ENCODE measurements around the gene TNS3.

The TNS3 gene

DNA sequence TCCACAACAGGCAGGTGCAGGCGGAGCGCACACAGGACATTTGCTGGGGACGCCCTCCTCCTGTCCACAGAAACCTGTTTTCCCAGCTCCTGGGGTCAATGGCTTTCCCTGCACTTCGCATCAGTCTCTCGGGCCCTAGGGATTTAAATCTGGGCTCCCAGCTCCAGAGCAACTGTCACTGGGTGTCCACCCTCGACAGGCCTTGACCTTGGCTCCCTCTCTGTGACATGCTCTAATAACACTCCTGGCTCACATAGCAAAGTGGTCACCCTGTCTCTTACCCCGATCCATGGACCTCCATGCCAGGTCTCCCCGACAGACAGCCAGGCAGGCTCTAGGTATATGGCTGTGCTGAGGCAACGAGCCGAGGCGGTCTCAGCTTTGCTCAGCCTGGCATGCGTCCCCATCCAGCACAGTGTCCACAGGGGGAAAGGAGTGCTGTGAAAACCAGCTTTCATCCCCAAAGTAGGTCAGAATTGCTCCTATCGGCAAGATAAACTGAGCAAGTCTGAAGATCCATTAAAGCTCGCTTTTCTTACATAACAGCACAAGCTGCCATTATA is 195.6 kb downstream of the TNS3 start:
- Histone ChIP-seq H3K9me3 (replicated peaks; ENCODE audit: insufficient read depth, low read length) (no peaks in the 10 kb centered on the region), H3K27ac (ENCODE audit: low read length) (no peak overlapping the region), H3K36me3 (replicated peaks; ENCODE audit: insufficient read depth, low read length) (peaks cover 21% of the 10 kb centered on the region), H3K4me2 (ENCODE audit: low read depth, low read length) (no peak overlapping the region), H3F3A (ENCODE audit: insufficient read depth, low read length) (no peaks in the 10 kb centered on the region), H3K9ac (ENCODE audit: low read length) (no peak overlapping the region), H4K20me1 (ENCODE audit: insufficient read depth, low read length) (peaks cover 36% of the 10 kb centered on the region), H3K4me1 (ENCODE audit: low read length) (no peaks in the 10 kb centered on the region), H3K79me2 (ENCODE audit: low read length) (peaks cover 96% of the 10 kb centered on the region), H3K9me2 (replicated peaks; ENCODE audit: insufficient read depth, low read length) (no peaks in the 10 kb centered on the region), H3K27me3 (replicated peaks; ENCODE audit: insufficient read depth, low read length) (no peaks in the 10 kb centered on the region), H3K4me3 (ENCODE audit: low read length) (no peak overlapping the region), H2AFZ (ENCODE audit: low read length) (no peak overlapping the region)
- no peak for DNase-seq
- TF ChIP-seq, protein P1, sequence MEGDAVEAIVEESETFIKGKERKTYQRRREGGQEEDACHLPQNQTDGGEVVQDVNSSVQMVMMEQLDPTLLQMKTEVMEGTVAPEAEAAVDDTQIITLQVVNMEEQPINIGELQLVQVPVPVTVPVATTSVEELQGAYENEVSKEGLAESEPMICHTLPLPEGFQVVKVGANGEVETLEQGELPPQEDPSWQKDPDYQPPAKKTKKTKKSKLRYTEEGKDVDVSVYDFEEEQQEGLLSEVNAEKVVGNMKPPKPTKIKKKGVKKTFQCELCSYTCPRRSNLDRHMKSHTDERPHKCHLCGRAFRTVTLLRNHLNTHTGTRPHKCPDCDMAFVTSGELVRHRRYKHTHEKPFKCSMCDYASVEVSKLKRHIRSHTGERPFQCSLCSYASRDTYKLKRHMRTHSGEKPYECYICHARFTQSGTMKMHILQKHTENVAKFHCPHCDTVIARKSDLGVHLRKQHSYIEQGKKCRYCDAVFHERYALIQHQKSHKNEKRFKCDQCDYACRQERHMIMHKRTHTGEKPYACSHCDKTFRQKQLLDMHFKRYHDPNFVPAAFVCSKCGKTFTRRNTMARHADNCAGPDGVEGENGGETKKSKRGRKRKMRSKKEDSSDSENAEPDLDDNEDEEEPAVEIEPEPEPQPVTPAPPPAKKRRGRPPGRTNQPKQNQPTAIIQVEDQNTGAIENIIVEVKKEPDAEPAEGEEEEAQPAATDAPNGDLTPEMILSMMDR (IDR thresholded peaks at IDR 0.05; ENCODE audit: low read length), result no peak
- TF ChIP-seq EZH2phosphoT487 (IDR thresholded peaks at IDR 0.05; ENCODE audit: low read length) (no peak), EZH2 (optimal IDR thresholded peaks at IDR 0.05; ENCODE audit: low read depth, low read length) (no peak)

DNA sequence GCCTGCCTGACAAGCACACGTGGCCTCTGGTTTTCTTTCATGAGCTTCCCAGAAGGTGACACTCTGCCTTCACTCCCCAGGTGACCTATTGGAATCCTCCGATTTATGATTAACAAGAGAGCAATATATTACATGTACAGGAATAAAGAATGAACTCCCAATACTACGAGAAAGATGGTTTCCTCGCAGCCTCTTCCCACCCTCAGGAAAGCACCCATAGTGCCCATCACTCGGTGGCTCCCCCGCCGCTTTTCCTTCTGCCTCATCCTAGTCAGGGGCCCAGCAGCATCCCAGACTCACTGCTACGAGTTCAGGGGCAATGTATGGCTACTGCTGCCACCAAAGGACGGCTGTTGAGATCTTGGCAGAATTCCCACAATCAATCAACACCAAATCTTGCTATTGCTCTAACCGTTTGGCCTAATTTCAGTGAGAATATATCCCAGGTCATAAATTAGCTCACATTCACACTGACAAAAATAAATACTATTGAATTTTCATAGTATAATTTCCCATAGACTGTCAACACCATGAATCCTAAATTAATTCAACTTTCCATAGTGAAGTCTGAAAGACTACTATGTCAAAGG is 196.3 kb downstream of the TNS3 start:
- H3K4me3 ChIP-seq (ENCODE audit: low read length), result no peak overlapping the region
- H3K9me3 ChIP-seq (replicated peaks; ENCODE audit: insufficient read depth, low read length), result no peaks in the 10 kb centered on the region
- no peak overlapping the region for H3K27ac ChIP-seq (ENCODE audit: low read length)
- H3K79me2 ChIP-seq (ENCODE audit: low read length), result peaks cover 96% of the 10 kb centered on the region
- H3K27me3 ChIP-seq (replicated peaks; ENCODE audit: insufficient read depth, low read length), result no peaks in the 10 kb centered on the region
- peaks cover 36% of the 10 kb centered on the region for H4K20me1 ChIP-seq (ENCODE audit: insufficient read depth, low read length)
- no peak overlapping the region for H3K4me2 ChIP-seq (ENCODE audit: low read depth, low read length)
- no peaks in the 10 kb centered on the region for H3F3A ChIP-seq (ENCODE audit: insufficient read depth, low read length)
- no peaks in the 10 kb centered on the region for H3K9me2 ChIP-seq (replicated peaks; ENCODE audit: insufficient read depth, low read length)
- H3K36me3 ChIP-seq (replicated peaks; ENCODE audit: insufficient read depth, low read length), result peaks cover 21% of the 10 kb centered on the region
- H2AFZ ChIP-seq (ENCODE audit: low read length), result no peak overlapping the region
- TF ChIP-seq EZH2phosphoT487 (IDR thresholded peaks at IDR 0.05; ENCODE audit: low read length) (no peak), EZH2 (optimal IDR thresholded peaks at IDR 0.05; ENCODE audit: low read depth, low read length) (no peak)
- TF ChIP-seq, protein P1 (IDR thresholded peaks at IDR 0.05; ENCODE audit: low read length), result no peak
- H3K9ac ChIP-seq (ENCODE audit: low read length), result no peak overlapping the region
- H3K4me1 ChIP-seq (ENCODE audit: low read length), result no peaks in the 10 kb centered on the region
- DNase-seq, result no peak

DNA sequence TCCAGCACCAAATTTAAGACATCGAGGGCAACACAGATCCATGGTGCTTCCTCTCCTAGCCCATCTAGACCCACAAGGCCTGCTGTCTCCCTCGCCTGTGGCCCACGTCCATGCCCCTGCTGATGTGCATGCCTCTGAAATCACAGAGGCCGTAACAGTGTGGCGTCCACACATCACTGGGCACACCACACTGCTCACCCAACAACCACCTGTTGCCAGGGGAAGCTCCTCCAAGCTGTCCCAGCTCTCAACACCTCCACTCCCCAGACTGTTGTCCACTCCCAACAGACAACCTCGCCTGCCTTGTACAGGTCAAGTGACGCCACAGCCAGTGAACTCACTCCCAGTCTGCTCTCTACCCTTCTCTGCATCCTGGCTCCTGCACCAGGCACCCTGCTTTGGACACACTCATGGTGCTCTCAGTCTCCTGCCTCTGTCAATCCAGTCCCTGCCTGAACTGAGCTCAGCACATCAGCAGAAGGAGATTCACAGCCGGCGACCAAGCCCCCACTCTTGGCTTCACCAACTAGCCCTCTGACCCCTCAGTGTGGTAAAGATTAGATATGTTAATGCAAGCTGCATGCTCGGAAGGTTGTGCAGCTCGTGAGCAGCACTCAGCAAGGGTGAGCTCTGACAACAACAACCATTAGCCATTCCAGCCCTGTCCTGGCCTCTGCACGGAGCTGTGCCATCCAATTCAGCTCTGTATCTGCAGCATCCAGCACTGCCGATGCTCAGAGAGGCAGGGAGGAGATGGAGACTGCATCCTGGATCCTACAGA is 197.0 kb downstream of the TNS3 start:
- H3K27ac ChIP-seq (ENCODE audit: low read length), result no peak overlapping the region
- no peaks in the 10 kb centered on the region for H3F3A ChIP-seq (ENCODE audit: insufficient read depth, low read length)
- H3K79me2 ChIP-seq (ENCODE audit: low read length), result peaks cover 96% of the 10 kb centered on the region

More for the DNA sequence above, 197.0 kb downstream of the TNS3 start:
- no peak overlapping the region for H3K4me3 ChIP-seq (ENCODE audit: low read length)
- H3K27me3 ChIP-seq (replicated peaks; ENCODE audit: insufficient read depth, low read length), result no peaks in the 10 kb centered on the region
- no peaks in the 10 kb centered on the region for H3K4me1 ChIP-seq (ENCODE audit: low read length)
- no peaks in the 10 kb centered on the region for H3K9me3 ChIP-seq (replicated peaks; ENCODE audit: insufficient read depth, low read length)
- H3K9me2 ChIP-seq (replicated peaks; ENCODE audit: insufficient read depth, low read length), result no peaks in the 10 kb centered on the region
- H3K4me2 ChIP-seq (ENCODE audit: low read depth, low read length), result no peak overlapping the region
- H2AFZ ChIP-seq (ENCODE audit: low read length), result no peak overlapping the region
- no peak for TF ChIP-seq EZH2 (optimal IDR thresholded peaks at IDR 0.05; ENCODE audit: low read depth, low read length)
- TF ChIP-seq, protein P1 (IDR thresholded peaks at IDR 0.05; ENCODE audit: low read length), result no peak
- no peak for TF ChIP-seq EZH2phosphoT487 (IDR thresholded peaks at IDR 0.05; ENCODE audit: low read length)
- H3K36me3 ChIP-seq (replicated peaks; ENCODE audit: insufficient read depth, low read length), result peaks cover 21% of the 10 kb centered on the region
- DNase-seq, result no peak
- peaks cover 36% of the 10 kb centered on the region for H4K20me1 ChIP-seq (ENCODE audit: insufficient read depth, low read length)
- H3K9ac ChIP-seq (ENCODE audit: low read length), result no peak overlapping the region
